Uterus (tissue), 4 donors: ENCODE data around the gene RELA. TPM values are rescaled to one million over a fixed set of nuclear protein-coding genes. Genes with fewer than 3 reads are reported as not detected.

ENCODE experiments used
- DNase-seq, 2 donors: peaks; one replicate each; pipeline ENCODE4 v3.0.0-alpha.2; 2019 to 2020
- H3K27ac ChIP-seq, 2 donors: fragments of 200-600 bp; sonication (generic); 1 replicate in 1 of 2; 2 replicates in 1 of 2; pipeline ENCODE4 v1.5.1; 2016 to 2018
- H3K27me3 ChIP-seq, 2 donors: fragments of 200-600 bp; sonication (generic); one replicate each; pipeline ENCODE4 v1.5.1; 2018 to 2019; ENCODE audit warnings: control low read depth in 1 of 2
- H3K36me3 ChIP-seq, 2 donors: fragments of 200-600 bp; sonication (generic); one replicate each; pipeline ENCODE4 v1.5.1; 2019; ENCODE audit warnings: control low read depth in 1 of 2
- H3K4me1 ChIP-seq, 2 donors: fragments of 200-600 bp; sonication (generic); one replicate each; pipeline ENCODE4 v1.5.1; 2018 to 2019; ENCODE audit warnings: control low read depth in 1 of 2
- H3K4me3 ChIP-seq, 2 donors: fragments of 200-600 bp; sonication (generic); 1 replicate in 1 of 2; 2 replicates in 1 of 2; pipeline ENCODE4 v1.5.1; 2018 to 2019; ENCODE audit warnings: mild to moderate bottlenecking in 1 of 2
- H3K9me3 ChIP-seq, 2 donors: fragments of 200-600 bp; sonication (generic); one replicate each; pipeline ENCODE4 v1.5.1; 2019; ENCODE audit warnings: control low read depth in 1 of 2
- CTCF ChIP-seq, 4 experiments: fragments of 200-600 bp in 2 of 4; fragments of 450-650 bp in 2 of 4; sonication (generic) in 2 of 4; IDR thresholded peaks; one replicate each; pipeline ENCODE4 v1.5.1; 2016 to 2019; ENCODE audit warnings: antibody characterized with exemption in 4 of 4, mild to moderate bottlenecking in 2 of 4, moderate library complexity in 1 of 4
- POLR2A ChIP-seq, 2 donors: fragments of 450-650 bp; IDR thresholded peaks; one replicate each; pipeline ENCODE4 v1.6.1; 2016; ENCODE audit warnings: antibody characterized with exemption in 2 of 2, mild to moderate bottlenecking in 1 of 2, moderate library complexity in 1 of 2
- intact Hi-C: fragments of 100-400 bp; cut with DNase I; formaldehyde crosslinking; loops from one replicate; pipeline ENCODE4 v1.15.1; 2023; ENCODE audit warnings: low total_unique reads
- total RNA-seq, 4 donors: library from RNA; depleted of rRNA in 3 of 4; stranded (reverse); fragments of >200 nt in 3 of 4; gene quantifications; one replicate each; pipeline versions ENCODE4 v1.1.0 to v1.2.4, GENCODE V29; 2014 to 2023
- donor health status: DM: yes; HTN: yes; CAD: no.

RELA gene
- total RNA-seq, 4 donors from 2014 or later = 6.7 to 97.1 (median 36.5) TPM

- TF ChIP-seq CTCF (IDR thresholded peaks at IDR 0.05) (no peak), POLR2A (IDR thresholded peaks at IDR 0.05) (no peak)
- H3K36me3 ChIP-seq = no peaks in the 10 kb centered on the region
- H3K9me3 ChIP-seq = no peaks in the 10 kb centered on the region
- intact Hi-C loops = no loop called here
- peaks cover 7 to 21% of the 10 kb centered on the region in 2 donors for H3K4me1 ChIP-seq
- peak in 1 of 2 donors; percentile 18 for DNase-seq
- H3K4me3 ChIP-seq = no peak overlapping the region
- peak overlapping the region; percentile 96 to 97 for H3K27ac ChIP-seq
- H3K27me3 ChIP-seq = no peaks in the 10 kb centered on the region
Measured at GRCh38 chr11:65650547-65651338, 12.0 kb downstream of the RELA start.

GRCh38 chr11:65649656-65650546, 12.8 kb downstream of the RELA start:
- no peaks in the 10 kb centered on the region for H3K36me3 ChIP-seq
- peaks cover 7 to 21% of the 10 kb centered on the region in 2 donors for H3K4me1 ChIP-seq
- TF ChIP-seq CTCF (IDR thresholded peaks at IDR 0.05) = no peak
- no peak for TF ChIP-seq POLR2A (IDR thresholded peaks at IDR 0.05)
- no peaks in the 10 kb centered on the region for H3K9me3 ChIP-seq
- no peaks in the 10 kb centered on the region for H3K27me3 ChIP-seq
- intact Hi-C loops = no loop called here
- no peak overlapping the region for H3K4me3 ChIP-seq
- no peak for DNase-seq
- peak overlapping the region in 1 of 2 donors; percentile 96 for H3K27ac ChIP-seq

- H3K4me3 ChIP-seq = no peak overlapping the region
- H3K4me1 ChIP-seq = peaks cover 7 to 21% of the 10 kb centered on the region in 2 donors
- no peaks in the 10 kb centered on the region for H3K9me3 ChIP-seq
- no peaks in the 10 kb centered on the region for H3K36me3 ChIP-seq
- DNase-seq = no peak
- no peaks in the 10 kb centered on the region for H3K27me3 ChIP-seq
- H3K27ac ChIP-seq = no peak overlapping the region
- no peak for TF ChIP-seq CTCF (IDR thresholded peaks at IDR 0.05)
- TF ChIP-seq POLR2A (IDR thresholded peaks at IDR 0.05) = no peak
- intact Hi-C loops = no loop called here
Measured at GRCh38 chr11:65648997-65649493, 13.7 kb downstream of the RELA start.

- DNase-seq = no peak
- Histone ChIP-seq H3K27me3 (no peaks in the 10 kb centered on the region), H3K27ac (no peak overlapping the region), H3K4me3 (peak overlapping the region in 1 of 2 donors; percentile 6), H3K9me3 (no peaks in the 10 kb centered on the region), H3K36me3 (no peaks in the 10 kb centered on the region), H3K4me1 (peaks cover 0 to 11% of the 10 kb centered on the region in 2 donors)
- no peak for TF ChIP-seq CTCF (IDR thresholded peaks at IDR 0.05)
- peak in 1 of 2 donors; percentile 34 for TF ChIP-seq POLR2A (IDR thresholded peaks at IDR 0.05)
- intact Hi-C loops = no loop called here
Measured at GRCh38 chr11:65646958-65647701, 15.6 kb downstream of the RELA start.
